Stromal cell of bone marrow (primary cell): ENCODE data around the gene GALNT16.
"Not testable (repeated sequence)": the region's sequence is repeated elsewhere in the genome, so short reads cannot be mapped to it uniquely, and the experiment has no call there.

ENCODE experiments used
- DNase-seq: peaks from one replicate; pipeline ENCODE4 v3.0.0-alpha.2; 2012; ENCODE audit warnings: low read depth

The GALNT16 gene

GRCh38 chr14:69259527-69260189 is at the start of gene GALNT16:
Gene GALNT16, plus strand, starts transcription at chr14:69260158. Its CDS starts 133 bp downstream, at chr14:69260291.
- DNase-seq = no peak

DNA sequence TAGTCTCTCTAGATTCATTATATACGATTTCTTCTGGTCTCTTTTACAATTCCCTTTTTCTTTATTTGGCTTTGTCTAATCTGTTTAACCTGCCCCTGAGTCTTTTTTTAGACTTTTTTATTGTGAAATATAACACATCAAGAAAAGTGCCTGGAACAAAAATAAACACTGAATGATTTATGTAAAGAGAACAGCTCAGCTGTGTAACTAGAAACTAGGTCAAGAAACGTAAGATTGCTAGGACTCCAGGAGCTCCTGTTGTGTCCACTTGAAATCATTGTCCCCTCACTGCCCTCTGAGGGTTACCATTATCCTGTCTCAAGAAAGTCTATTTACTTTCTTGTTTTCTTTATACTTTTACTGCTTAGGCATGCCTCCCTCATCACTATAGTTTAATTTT is 45.6 kb upstream of the GALNT16 start:
- no peak for DNase-seq

DNA sequence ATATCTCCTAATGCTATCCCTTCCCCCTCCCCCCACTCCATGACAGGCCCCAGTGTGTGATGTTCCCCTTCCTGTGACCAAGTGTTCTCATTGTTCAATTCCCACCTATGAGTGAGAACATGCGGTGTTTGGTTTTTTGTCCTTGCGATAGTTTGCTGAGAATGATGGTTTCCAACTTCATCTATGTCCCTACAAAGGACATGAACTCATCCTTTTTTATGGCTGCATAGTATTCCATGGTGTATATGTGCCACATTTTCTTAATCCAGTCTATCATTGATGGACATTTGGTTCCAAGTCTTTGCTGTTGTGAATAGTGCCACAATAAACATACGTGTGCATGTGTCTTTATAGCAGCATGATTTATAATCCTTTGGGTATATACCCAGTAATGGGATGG is 42.3 kb upstream of the GALNT16 start:
- DNase-seq = not testable (repeated sequence)

DNA sequence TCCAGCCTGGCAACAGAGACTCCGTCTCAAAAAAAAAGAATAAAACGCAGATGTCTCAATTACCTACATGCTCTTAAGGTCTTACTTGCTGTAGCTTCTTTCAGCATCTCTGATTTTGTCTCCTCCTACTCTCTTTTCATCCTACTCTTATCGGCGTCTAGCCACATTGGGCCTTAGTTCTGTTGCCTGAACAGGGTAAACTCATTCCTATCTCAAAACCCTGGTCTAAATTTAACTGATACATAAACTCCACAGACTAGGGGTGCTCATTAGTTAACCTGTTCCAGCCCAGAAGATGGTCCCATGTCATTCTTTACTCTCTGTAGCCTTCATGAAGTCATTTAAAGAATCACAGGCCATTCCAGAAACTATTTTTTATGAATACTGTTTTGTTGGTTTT is 35.0 kb upstream of the GALNT16 start:
- no peak for DNase-seq

DNA sequence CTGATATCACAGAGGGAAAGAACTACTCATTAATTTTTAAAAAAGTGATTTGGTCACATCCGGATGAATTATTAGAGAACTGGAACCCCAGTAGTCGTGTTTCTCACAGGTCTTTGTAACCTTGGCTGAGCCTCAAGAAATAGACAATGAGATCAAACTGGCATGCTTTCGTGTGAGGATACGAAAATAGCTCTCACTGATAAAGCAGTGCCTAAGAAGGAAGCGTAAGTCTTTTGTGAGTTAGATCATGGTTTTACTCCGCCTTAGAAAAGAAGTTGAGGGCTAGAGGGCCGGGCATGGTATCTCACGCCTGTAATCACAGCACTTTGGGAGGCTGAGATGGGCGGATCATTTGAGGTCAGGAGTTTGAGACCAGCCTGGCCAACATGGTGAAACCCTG is 33.8 kb upstream of the GALNT16 start:
- DNase-seq = no peak

- DNase-seq = no peak
Observed at GRCh38 chr14:69226736-69227135, 33.2 kb upstream of the GALNT16 start.

DNA sequence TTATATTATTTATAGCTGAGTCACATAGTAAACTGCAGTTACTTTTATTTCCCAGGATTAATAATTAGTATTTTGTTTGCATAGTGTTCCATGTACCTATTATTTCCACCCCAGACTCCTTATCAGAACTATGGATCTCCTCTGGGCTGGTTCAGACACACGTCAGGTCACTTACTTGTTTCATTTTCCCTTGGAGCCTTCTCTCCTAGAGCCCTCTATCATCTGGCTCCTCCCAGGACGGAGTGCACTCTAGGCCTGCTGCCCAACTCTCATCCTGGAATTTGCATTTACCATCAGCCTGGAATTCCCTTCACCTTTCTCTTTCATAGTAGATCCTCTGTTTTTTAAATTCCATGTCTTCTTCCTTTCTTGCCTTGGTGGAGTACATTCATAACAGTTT is 28.5 kb upstream of the GALNT16 start:
- DNase-seq = no peak

DNA sequence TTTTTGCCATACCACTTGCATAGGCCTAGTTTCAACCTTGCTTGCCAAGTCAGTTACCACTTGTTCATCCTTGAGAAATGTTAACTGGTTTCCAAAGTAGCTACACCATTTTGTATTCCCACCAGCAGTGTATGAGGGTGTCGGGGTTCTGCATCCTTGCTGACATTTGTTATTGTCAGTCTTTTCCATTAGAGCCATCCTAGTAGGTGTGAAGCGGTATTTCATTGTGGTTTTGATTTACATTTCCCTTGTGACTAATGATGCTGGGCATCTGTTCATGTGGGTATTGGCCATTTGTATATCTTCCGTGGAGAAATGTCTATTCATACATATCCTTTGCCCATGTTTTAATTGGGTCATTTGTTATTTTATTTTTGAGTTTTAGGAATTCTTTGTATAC is 27.6 kb upstream of the GALNT16 start:
- no peak for DNase-seq

DNA sequence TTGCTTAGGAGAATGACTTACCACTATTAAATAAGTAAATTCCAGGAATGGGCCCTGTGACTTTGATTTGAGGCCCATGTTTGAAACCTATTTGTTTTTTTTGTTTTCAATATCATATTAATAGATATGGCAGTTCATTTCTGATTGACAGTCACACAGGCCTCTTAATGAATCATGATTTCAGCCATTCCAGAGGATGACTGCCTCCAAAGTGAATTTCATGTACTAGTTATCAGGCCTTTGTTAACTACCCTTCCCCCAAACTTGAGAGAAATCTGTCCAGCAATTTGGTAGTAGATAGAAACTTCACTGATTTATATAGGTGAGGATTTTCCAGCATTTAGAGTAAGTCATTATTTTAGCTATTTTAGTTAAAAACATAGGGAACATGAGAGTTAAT is 25.9 kb upstream of the GALNT16 start:
- DNase-seq = no peak

- DNase-seq = no peak
Observed at GRCh38 chr14:69235708-69236107, 24.2 kb upstream of the GALNT16 start.

GRCh38 chr14:69237142-69237541 is 22.8 kb upstream of the GALNT16 start:
- DNase-seq = no peak

DNA sequence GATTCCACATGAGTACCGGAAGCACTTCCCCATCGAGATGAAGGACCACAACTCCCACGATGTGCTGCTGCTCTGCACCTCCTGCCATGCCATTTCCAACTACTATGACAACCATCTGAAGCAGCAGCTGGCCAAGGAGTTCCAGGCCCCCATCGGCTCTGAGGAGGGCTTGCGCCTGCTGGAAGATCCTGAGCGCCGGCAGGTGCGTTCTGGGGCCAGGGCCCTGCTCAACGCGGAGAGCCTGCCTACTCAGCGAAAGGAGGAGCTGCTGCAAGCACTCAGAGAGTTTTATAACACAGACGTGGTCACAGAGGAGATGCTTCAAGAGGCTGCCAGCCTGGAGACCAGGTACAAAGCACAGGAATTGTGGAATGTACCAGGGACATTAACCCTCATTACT is 22.4 kb upstream of the GALNT16 start:
- no peak for DNase-seq

DNA sequence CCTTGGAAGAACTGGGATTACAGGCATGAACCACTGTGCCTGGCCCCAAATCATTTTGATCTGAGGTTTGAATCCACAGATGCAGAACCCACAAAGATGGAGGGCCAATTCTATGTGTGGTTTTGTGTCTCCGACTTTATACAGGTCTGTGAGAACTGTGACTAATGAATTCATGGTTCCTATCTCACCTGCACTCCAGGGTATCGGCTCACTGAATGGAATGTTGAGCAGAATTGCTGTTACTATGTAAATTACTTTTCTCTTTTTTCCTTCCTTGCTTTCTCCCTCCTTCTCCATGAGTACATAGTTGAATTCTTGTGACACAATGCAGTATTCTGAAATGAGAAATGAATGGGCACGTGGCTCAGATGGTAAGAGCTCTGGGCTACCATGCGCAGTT is 21.1 kb upstream of the GALNT16 start:
- no peak for DNase-seq

DNA sequence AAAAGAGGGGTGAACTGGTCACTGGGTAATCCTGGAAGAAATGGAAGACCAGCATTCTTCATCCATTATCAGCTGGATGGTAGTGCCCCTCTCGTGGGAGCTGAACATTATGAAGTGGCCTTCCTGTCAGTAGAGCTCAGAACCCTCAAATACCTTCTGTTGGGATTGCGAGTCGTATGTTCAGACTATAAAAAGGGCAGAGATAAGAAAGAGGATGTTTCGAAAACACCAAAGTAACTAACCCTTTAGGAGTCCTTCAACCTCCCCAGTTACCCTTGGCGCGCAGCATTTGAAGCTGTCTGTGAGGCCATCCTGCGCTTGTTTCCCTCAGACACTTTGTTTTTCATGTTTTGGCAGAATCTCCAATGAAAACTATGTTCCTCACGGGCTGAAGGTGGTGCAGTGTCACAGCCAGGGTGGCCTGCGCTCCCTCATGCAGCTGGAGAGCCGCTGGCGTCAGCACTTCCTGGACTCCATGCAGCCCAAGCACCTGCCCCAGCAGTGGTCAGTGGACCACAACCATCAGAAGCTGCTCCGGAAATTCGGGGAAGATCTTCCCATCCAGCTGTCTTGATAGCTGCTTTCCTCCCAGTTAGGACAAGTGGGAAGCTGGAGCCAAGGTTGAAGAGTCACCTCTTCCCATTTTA is 19.3 kb upstream of the GALNT16 start:
- no peak for DNase-seq

- no peak for DNase-seq
Observed at GRCh38 chr14:69241577-69241976, 18.4 kb upstream of the GALNT16 start.

GRCh38 chr14:69242311-69243224 is 17.4 kb upstream of the GALNT16 start:
- peak; percentile 65 for DNase-seq

- DNase-seq = no peak
Observed at GRCh38 chr14:69244946-69245345, 15.0 kb upstream of the GALNT16 start.

DNA sequence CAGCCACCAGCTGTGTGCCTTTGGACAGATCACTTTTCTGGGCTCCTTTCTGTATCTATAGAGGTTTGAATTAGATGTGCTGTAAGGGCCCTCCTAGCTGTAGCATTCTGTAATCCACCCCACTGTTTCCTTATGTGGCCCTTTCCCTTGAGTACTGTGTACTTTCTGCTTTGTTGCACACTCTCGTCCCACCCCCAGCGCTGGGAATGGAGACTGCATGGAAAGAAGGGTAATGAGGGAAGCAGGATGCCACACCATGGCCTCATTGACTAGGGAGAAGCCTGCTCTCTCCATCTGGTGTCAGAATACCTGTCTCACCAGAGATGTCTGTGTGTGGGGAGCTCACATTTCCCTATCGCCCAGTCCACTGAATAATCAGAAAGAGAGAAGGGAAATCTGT is 13.6 kb upstream of the GALNT16 start:
- DNase-seq = no peak

- DNase-seq = peak; percentile 92
Observed at GRCh38 chr14:69247676-69248440, 12.1 kb upstream of the GALNT16 start.

DNA sequence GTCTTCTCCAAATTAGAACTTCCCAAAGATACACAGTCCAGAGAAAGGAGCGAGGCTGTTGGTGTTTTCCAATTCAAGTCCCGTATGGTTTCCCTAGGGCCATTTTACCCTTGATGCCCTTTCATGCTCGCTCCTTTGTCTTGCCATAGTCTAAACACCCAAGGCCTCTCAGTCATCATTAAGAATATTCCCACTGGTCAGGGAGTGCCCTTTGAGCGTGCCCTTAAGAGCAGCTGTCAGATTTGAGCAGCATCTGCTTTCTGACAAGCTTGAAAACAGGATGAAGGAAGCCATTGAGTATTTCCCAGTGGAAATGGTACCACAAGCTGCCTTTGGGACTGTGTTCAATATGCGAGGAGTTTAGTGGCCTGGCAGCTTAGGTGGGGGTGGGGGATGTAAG is 10.4 kb upstream of the GALNT16 start:
- DNase-seq = no peak

DNA sequence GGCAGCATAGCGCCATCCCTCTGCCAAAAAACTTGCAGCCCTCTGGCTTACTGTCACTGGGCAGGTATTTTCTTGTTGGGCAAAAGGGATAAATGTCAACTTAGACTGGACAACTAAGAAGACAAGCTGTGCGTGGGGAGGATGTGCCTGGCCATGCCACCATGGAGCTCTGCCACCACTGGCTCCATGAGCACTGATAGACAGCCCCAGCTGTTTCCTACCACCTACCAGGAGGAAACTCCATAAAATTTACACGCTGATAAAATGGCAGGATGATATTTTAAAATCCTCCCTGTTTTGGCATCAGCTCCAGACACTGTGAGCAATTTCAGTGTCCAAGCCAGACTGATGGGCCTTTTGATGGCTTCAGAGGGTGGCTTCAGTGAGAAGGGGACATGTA is 7.1 kb upstream of the GALNT16 start:
- no peak for DNase-seq

- DNase-seq = no peak
Observed at GRCh38 chr14:69259168-69259526, 811 bp upstream of the GALNT16 start.
